Mucosa of stomach (tissue), 1 donor: ENCODE measurements around the gene BCAR3.
"Not testable (repeated sequence)": the region's sequence is repeated elsewhere in the genome, so short reads cannot be mapped to it uniquely, and the experiment has no call there.

ENCODE experiments used
- H3K27me3 ChIP-seq: one replicate; pipeline ENCODE4 v1.7.0; 2013; ENCODE audit warnings: mild to moderate bottlenecking, low read length; ENCODE audit not compliant: control insufficient read depth, insufficient read depth
- H3K36me3 ChIP-seq: one replicate; pipeline ENCODE4 v1.7.0; 2013; ENCODE audit warnings: low read length; ENCODE audit not compliant: control insufficient read depth, insufficient read depth
- H3K4me1 ChIP-seq: one replicate; pipeline ENCODE4 v1.7.0; 2013; ENCODE audit warnings: mild to moderate bottlenecking, low read length; ENCODE audit not compliant: control insufficient read depth, insufficient read depth
- H3K4me3 ChIP-seq: one replicate; pipeline ENCODE4 v1.7.0; 2013; ENCODE audit warnings: low read length
- H3K9ac ChIP-seq: one replicate; pipeline ENCODE4 v1.7.0; 2013; ENCODE audit warnings: mild to moderate bottlenecking, low read length, moderate library complexity
- H3K9me3 ChIP-seq: one replicate; pipeline ENCODE4 v1.7.0; 2013; ENCODE audit warnings: mild to moderate bottlenecking, low read length, moderate library complexity; ENCODE audit not compliant: control insufficient read depth
- donor health status: Pancreatic carcinoma.

Gene BCAR3

DNA sequence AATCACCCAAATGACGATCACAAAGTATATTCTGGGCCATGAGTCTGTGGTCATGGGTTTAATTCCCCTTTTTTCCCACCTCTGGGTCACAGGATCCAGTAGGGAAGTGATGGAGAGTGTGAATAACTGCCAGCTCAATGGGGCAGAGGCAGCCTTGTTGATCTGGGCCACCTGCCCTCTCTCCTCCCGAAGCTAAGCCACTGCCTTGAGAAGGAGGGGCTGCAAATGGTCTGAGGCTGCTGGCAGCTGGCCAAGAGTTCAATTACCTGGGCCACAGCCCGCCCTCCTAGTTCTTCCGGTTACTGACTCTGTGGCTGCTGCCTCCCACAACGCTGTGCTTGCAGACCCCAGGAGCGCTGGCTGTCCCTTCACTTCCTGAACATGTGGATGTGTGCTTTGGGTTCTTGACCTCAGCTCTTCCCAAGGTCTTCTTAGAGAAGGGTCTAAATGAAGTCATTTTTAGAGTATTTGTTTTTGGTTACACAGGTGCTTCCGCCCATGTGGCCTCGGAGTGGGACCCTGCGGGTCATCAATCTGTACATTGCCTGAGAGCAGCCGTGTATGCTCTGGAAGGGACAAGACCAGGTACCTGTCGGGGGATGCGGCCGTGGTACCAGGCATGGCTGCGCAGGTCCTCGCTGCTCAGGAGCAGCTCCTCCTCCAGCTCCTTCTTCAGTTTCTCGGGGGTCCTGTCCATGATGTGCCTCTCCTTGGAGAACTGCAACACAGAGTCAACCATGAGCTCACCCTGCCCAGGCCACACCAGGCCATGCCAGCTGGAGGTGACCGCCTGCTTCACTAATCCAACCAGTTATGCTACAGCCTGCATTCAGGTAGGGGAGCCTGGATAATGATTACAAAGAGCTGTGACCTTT lies 89.7 kb downstream of the BCAR3 start:
- Histone ChIP-seq H3K4me3 (peak overlapping the region; percentile 60), H3K36me3 (no peaks in the 10 kb centered on the region), H3K9me3 (no peaks in the 10 kb centered on the region), H3K9ac (peak overlapping the region; percentile 76), H3K4me1 (peaks cover 34% of the 10 kb centered on the region), H3K27me3 (no peaks in the 10 kb centered on the region)

DNA sequence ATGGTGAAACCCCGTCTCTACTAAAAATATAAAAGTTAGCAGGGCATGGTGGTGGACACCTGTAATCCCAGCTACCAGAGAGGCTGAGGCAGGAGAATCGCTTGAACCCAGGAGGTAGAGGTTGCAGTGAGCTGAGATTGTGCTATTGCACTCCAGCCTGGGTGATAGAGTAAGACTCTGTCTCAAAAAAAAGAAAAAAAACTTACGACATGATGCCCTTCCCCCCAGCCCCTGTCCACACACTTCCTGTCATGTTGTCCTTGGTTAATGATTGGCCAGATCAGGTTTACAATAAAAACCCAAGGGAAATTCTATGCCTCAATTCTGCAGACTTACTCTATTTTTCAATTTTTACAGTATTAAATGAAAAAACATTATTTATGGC lies 90.4 kb downstream of the BCAR3 start:
- H3K4me3 ChIP-seq, H3K36me3 ChIP-seq, H3K9me3 ChIP-seq, H3K27me3 ChIP-seq, H3K9ac ChIP-seq: not testable (repeated sequence)
- peaks cover 34% of the 10 kb centered on the region for H3K4me1 ChIP-seq

DNA sequence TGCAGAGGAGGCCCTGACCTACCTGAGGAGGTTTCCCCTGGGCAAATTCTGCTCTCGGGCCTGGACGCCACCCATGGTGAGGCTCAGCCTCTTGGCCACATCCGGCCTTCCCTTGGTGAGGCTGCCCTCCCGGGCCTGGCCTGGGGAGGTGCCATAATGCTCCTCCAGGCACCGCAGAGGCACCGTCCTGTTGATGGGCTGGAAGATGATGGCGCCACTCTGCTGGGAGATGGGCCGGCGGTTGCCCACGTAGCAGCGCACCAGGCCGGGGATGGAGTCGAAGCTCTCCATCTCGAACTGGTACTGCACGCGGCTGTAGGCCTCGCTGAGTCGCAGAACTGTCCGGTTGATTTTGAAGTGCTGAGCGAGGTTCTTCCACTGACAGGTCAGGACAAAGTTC lies 92.7 kb downstream of the BCAR3 start:
- H3K4me3 ChIP-seq: no peak overlapping the region
- no peak overlapping the region for H3K9ac ChIP-seq
- H3K36me3 ChIP-seq: peaks cover 4% of the 10 kb centered on the region
- no peaks in the 10 kb centered on the region for H3K9me3 ChIP-seq
- H3K4me1 ChIP-seq: peaks cover 40% of the 10 kb centered on the region
- no peaks in the 10 kb centered on the region for H3K27me3 ChIP-seq

DNA sequence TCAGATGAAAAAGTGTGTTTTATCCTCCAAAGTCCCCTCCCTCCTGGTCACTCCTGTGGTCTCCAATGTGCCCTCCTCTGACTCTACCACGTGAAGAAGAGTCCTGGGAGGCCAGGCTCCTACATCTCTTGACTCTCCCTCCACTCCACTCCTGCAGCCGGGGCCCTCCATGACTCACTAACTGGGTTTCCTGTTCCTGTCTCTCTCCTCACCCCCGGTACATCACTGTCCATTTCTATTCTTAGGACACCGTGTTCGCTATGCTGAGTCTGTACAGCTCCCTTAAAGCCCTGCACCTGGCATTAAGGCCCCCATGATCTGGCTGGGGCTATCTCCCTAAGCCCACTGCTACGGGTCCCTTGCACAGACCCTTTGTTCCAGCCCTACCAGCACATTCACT lies 93.4 kb downstream of the BCAR3 start:
- H3K27me3 ChIP-seq: no peaks in the 10 kb centered on the region
- no peak overlapping the region for H3K4me3 ChIP-seq
- peaks cover 32% of the 10 kb centered on the region for H3K4me1 ChIP-seq
- H3K9me3 ChIP-seq: no peaks in the 10 kb centered on the region
- peaks cover 4% of the 10 kb centered on the region for H3K36me3 ChIP-seq
- H3K9ac ChIP-seq: no peak overlapping the region

DNA sequence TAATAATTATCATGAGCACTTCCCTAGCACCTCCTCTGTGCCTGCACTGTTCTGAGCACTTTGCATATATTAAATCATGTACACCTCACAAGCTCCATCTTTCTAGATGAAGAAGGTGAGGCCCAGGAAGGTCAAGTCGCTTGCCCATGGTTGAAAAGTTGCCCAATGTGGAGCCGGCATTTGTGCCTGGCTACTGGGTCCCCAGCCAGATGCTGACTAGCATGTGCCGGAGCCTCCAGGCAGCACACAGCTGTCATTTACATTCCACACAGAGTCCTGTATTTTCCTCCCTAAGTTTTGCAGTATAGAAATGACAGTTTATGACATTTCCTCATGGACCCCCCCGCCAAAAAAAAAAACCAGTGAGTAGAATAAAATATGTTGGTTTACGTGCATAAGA lies 94.3 kb downstream of the BCAR3 start:
- peaks cover 4% of the 10 kb centered on the region for H3K36me3 ChIP-seq
- H3K4me3 ChIP-seq: no peak overlapping the region
- peaks cover 24% of the 10 kb centered on the region for H3K4me1 ChIP-seq
- H3K27me3 ChIP-seq: no peaks in the 10 kb centered on the region
- H3K9ac ChIP-seq: no peak overlapping the region
- no peaks in the 10 kb centered on the region for H3K9me3 ChIP-seq

DNA sequence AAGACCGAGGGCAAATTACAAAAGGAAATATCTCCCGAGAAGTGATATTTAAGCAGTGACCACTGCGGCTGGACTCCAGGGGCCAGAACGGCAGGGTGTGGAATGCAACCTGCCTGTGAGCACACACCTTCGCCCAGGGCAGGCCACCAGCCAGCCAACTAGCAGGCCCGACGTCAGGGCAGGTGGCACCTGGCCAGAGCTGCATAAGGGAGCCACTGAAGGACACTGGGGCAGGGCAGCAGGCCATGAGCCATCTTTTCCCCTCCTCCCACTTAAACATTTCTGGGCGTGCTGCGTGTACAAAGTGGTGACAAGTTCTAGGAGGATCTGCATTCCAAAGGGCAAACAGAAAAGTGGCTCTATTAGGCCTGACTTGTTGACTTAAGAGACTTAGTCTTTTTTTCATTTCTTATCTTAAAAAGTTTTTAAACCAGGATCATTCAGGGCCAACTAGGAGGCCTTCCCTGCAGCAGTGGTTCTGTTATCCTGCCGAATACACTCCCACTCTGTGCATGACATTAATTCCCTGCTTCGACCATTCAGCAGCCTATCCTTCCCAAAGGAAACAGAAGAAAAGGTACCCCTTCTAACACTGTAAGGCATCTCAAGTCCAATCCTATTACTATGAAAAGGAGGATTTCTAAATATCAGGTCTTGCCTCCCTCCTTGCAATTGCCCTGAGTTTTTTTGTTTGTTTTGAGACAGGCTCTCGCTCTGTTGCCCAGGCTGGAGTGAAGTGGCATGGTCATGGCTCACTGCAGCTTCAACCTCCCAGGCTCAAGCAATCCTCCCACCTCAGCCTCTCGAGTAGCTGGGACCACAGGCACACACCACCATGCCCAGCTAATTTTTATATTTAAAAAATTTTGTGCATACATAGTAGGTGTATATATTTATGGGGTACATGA lies 96.3 kb downstream of the BCAR3 start:
- Histone ChIP-seq H3K4me1 (peaks cover 20% of the 10 kb centered on the region), H3K9ac (peak overlapping the region; percentile 74), H3K9me3 (no peaks in the 10 kb centered on the region), H3K36me3 (peaks cover 4% of the 10 kb centered on the region), H3K27me3 (no peaks in the 10 kb centered on the region), H3K4me3 (peak overlapping the region; percentile 51)

DNA sequence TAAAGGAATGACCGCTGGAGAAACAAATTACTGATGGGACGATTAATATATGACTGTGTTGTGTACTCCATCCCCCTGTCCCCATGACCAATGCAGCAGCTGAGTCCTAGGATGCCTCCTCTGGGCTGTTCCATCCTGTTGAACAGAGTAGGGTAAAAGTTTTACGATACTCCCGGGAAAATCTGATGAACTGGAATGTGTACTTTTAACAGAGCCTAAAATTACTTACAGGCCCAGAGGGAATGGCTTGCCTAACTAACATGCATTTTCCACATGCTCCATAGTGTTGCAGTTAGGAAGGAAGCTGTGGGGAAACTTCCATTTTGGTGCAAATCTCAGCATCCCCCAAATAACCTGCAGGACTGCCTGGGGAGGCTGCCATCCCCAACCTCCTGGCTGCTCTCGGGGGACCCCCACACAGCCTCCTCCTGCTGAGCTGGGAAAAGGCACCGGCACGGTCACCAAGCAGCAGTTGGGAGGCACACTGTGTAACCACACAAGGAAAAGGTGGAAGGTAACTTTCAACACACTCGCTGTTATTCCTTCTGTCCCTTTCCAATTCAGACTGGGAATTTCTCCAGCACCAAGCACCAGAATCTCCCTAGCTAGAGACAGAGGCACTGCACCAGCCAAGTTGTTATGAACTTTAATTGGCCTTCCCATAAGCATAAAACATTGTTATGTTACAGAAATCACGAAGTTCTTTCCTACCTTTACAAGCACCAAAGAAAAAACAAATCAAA lies 97.2 kb downstream of the BCAR3 start:
- Histone ChIP-seq H3K27me3 (no peaks in the 10 kb centered on the region), H3K9ac (peak overlapping the region; percentile 74), H3K4me3 (peak overlapping the region; percentile 51), H3K4me1 (peaks cover 29% of the 10 kb centered on the region), H3K9me3 (no peaks in the 10 kb centered on the region), H3K36me3 (peaks cover 4% of the 10 kb centered on the region)

DNA sequence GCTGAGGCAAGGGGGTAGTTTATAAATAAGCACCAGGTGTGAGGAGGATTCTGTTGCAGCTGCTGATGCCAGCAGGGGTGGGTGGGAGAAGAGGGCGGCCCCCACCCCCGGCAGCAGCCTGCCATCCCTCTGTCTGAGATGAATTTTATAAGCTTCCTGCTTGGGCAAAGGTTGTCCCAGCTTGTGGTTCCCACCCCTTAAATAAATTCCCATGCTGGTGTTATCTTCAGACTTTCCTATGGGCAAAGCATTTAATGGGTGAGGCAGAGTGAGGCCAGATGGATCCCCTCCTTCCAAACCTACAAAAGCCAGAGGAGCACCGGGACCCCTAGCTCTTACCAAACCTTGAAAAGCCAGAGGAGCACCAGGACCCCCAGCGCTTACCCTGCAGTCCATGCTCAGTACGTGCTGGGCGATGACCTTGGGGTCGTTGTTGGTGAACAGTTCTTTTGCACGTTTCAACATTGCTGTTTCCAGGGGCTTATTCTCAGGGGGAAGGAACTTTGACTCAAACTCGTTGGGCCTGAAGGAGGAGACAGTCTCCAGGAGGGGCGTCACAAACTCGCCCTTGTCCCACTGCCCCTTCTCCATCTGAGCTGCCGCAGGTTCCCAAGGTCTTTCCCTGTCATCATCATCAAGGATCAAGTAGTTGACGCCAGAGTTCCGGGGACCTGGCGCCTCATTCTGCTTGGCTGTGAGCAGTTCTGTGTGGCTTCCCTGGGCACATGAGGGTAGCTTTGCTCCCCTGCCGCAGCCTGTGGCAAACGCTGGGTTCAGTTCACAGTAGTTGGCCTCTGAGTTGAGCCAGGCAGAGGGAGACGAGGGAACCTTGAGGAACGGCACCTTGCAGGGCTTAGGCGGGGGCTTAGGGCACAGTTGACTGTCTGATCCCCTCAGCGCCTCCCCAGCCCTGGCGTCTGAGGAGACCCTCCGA lies 99.5 kb downstream of the BCAR3 start:
- Histone ChIP-seq H3K4me1 (peaks cover 51% of the 10 kb centered on the region), H3K27me3 (no peaks in the 10 kb centered on the region), H3K36me3 (peaks cover 4% of the 10 kb centered on the region), H3K9me3 (no peaks in the 10 kb centered on the region), H3K9ac (peak overlapping the region; percentile 74), H3K4me3 (peak overlapping the region; percentile 51)

DNA sequence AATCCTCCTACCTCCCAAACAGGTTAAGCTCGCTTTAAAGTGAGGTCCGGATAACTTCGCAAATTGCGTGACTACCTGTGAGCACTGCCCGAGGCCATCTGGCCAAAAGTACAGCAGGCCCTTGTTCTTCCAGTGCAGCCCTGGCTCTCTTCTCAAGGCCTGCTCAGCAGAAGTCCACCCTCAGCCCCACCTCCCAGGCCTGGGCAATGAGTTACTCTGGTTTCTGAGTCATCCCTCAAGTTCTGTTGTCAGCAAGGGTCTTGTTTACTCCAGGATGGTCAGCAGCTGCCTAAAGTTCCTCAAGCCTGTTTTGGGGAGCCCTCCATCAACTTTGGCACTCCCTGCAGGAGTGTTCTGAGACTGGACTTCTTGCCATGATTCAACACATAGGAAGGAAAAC lies 101.7 kb downstream of the BCAR3 start:
- peak overlapping the region; percentile 9 for H3K4me3 ChIP-seq
- H3K36me3 ChIP-seq: peaks cover 11% of the 10 kb centered on the region
- H3K4me1 ChIP-seq: peaks cover 47% of the 10 kb centered on the region
- H3K27me3 ChIP-seq: no peaks in the 10 kb centered on the region
- H3K9me3 ChIP-seq: no peaks in the 10 kb centered on the region
- H3K9ac ChIP-seq: peak overlapping the region; percentile 52

DNA sequence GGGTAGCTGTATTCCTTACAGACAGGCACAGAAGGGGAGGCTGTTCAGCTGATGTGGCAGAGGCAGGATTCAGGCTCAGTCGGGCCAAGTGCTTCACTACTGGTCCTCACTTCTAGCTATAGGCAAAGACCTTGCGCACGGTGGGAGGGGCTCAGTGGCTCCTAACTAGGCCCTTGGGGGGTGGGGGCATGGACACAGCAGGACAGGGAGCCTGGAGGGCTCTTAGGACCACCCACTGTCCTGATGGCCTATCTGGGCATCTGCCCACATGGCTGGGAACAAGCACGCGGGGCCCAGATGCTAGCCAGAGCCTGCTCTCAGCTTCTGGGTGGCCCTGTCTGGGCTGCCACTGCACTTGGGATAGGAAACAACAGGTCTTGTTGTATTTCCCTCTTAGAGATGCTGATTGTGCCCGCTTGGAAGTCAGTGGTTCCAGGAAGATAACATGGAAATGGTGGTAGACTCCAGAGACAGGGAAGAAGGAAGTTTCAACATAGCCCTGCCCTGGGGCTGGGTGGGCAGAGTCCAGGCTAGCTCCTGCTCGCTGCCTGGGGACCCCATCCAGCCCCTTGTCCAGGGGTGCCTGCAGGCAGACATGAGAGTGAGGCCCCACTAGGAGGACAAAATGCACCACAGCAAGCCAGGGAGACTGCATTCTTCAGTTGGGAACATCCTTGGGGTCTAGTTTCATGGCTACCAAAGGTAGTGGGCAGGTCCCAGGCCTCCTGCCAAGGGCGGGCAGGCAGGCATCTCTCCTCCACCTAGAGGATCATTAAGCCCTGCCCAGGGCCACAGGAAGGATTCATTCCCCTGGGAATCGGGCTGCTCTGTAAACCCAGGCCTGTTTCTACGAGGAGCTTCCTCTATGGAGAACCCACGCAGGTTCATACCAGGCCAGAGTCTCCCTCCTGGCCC lies 102.5 kb downstream of the BCAR3 start:
- Histone ChIP-seq H3K4me3 (peak overlapping the region; percentile 9), H3K36me3 (peaks cover 13% of the 10 kb centered on the region), H3K9me3 (no peaks in the 10 kb centered on the region), H3K4me1 (peaks cover 54% of the 10 kb centered on the region), H3K27me3 (no peaks in the 10 kb centered on the region), H3K9ac (peak overlapping the region; percentile 52)
